HCT116 (cell line): ENCODE measurements around the gene CCDC92B. TPM values are rescaled to one million over a fixed set of nuclear protein-coding genes. Genes with fewer than 3 reads are reported as not detected.

ENCODE experiments used
- ATAC-seq: fragments of 200-7000 bp; cut with Tn5 transposase; 2 replicates; pipeline ENCODE4 v1.9.1; 2020; ENCODE audit warnings: mild to moderate bottlenecking, moderate library complexity
- BruUV-seq: library from RNA; stranded (reverse); fragments of 400-500 nt; replicated peaks from 2 replicates; lab custom pipeline; 2021; lab: Mats Ljungman, UMichigan
- CTCF ChIA-PET: fragments of 300-600 bp; sonication (Branson Sonifier 250); formaldehyde crosslinking; loops from one replicate; lab custom pipeline; 2021; ENCODE audit warnings: antibody characterized with exemption; lab: Charles Lee
- POLR2A ChIA-PET: fragments of 300-600, 350-600 bp; sonication (Branson Sonifier 250); formaldehyde crosslinking; loops from one replicate; lab custom pipeline; 2021; ENCODE audit warnings: antibody characterized with exemption; lab: Charles Lee
- RAD21 ChIA-PET, 2 experiments: fragments of 300-600 bp; sonication (Branson Sonifier 250); formaldehyde crosslinking; loops; one replicate each; lab custom pipeline; 2023; ENCODE audit warnings: low total read pairs in 2 of 2; ENCODE audit not compliant: uncharacterized antibody in 2 of 2, unreplicated experiment in 2 of 2, low non-redundant PET in 1 of 2; lab: Charles Lee
- DNase-seq: peaks from one replicate; pipeline ENCODE4 v3.0.0-alpha.2; 2010; ENCODE audit warnings: low read depth, low spot score
- H2AFZ ChIP-seq: fragments of 200-600 bp; shearing (Covaris generic), sonication (generic); 2 replicates; pipeline ENCODE4 v1.6.1; 2017; ENCODE audit warnings: low read depth, mixed run types, mixed read lengths, antibody characterized with exemption, low read length; ENCODE audit not compliant: poor library complexity, severe bottlenecking
- H3K27ac ChIP-seq: 2 replicates; pipeline ENCODE4 v1.5.1; 2012; ENCODE audit warnings: low read depth, low read length
- H3K27me3 ChIP-seq: fragments of 200-600 bp; sonication (generic); 2 replicates; pipeline ENCODE4 v1.6.1; 2016; ENCODE audit warnings: mixed run types, low read length, mixed read lengths; ENCODE audit not compliant: insufficient read depth
- H3K36me3 ChIP-seq, 2 experiments: fragments of 200-500 bp in 1 of 2; fragments of 200-600 bp in 1 of 2; sonication (Bioruptor generic) in 1 of 2; sonication (generic) in 1 of 2; 2 replicates each; pipeline versions ENCODE4 v1.5.1 to v1.6.1; 2014 to 2016; ENCODE audit warnings: low read length in 2 of 2, inconsistent platforms in 1 of 2, mixed read lengths in 1 of 2, mixed run types in 1 of 2; ENCODE audit not compliant: insufficient read depth in 2 of 2, control insufficient read depth in 1 of 2
- H3K4me1 ChIP-seq, 2 experiments: fragments of 200-600 bp in 1 of 2; sonication (generic) in 1 of 2; 2 replicates each; pipeline versions ENCODE4 v1.5.1 to v1.6.1; 2012 to 2017; ENCODE audit warnings: low read length in 2 of 2, inconsistent platforms in 1 of 2, mild to moderate bottlenecking in 1 of 2, mixed read lengths in 1 of 2, mixed run types in 1 of 2, moderate library complexity in 1 of 2; ENCODE audit not compliant: insufficient read depth in 2 of 2, control insufficient read depth in 1 of 2
- H3K4me2 ChIP-seq: fragments of 200-600 bp; sonication (generic); 2 replicates; pipeline ENCODE4 v1.6.1; 2017; ENCODE audit warnings: mixed run types, low read length, mixed read lengths
- H3K4me3 ChIP-seq, 2 experiments: fragments of 200-600 bp in 1 of 2; sonication (generic) in 1 of 2; replicated peaks in 1 of 2; 2 replicates each; pipeline ENCODE4 v1.5.1; 2011 to 2016; ENCODE audit warnings: low read length in 2 of 2, control low read depth in 1 of 2, low read depth in 1 of 2, mild to moderate bottlenecking in 1 of 2, mixed read lengths in 1 of 2, mixed run types in 1 of 2
- H3K79me2 ChIP-seq: fragments of 200-600 bp; sonication (generic); 2 replicates; pipeline ENCODE4 v1.6.1; 2017; ENCODE audit warnings: mild to moderate bottlenecking, mixed run types, low read length, moderate library complexity, mixed read lengths; ENCODE audit not compliant: insufficient read depth
- H3K9ac ChIP-seq: fragments of 200-600 bp; sonication (generic); 2 replicates; pipeline ENCODE4 v1.6.1; 2016; ENCODE audit warnings: low read length, mixed read lengths
- H3K9me2 ChIP-seq: fragments of 200-600 bp; sonication (generic), shearing (Covaris generic); 2 replicates; pipeline ENCODE4 v1.6.1; 2017; ENCODE audit warnings: mixed run types, mild to moderate bottlenecking, moderate library complexity; ENCODE audit not compliant: insufficient read depth
- H3K9me3 ChIP-seq, 2 experiments: fragments of 200-500 bp in 1 of 2; fragments of 200-600 bp in 1 of 2; sonication (Bioruptor generic) in 1 of 2; sonication (generic) in 1 of 2; 2 replicates each; pipeline ENCODE4 v1.6.1; 2014 to 2017; ENCODE audit warnings: low read length in 2 of 2, mixed read lengths in 2 of 2, inconsistent platforms in 1 of 2, low read depth in 1 of 2, mild to moderate bottlenecking in 1 of 2, mixed run types in 1 of 2, moderate library complexity in 1 of 2; ENCODE audit not compliant: control insufficient read depth in 1 of 2, insufficient read depth in 1 of 2
- H4K20me1 ChIP-seq: fragments of 200-600 bp; sonication (generic), shearing (Covaris generic); 2 replicates; pipeline ENCODE4 v1.6.1; 2017; ENCODE audit warnings: mixed run types, mild to moderate bottlenecking, moderate library complexity; ENCODE audit not compliant: insufficient read depth
- CBX3 ChIP-seq: IDR thresholded peaks from 2 replicates; pipeline ENCODE4 v1.6.1; 2012; ENCODE audit warnings: low read depth
- CEBPB ChIP-seq: IDR thresholded peaks from 2 replicates; pipeline ENCODE4 v1.6.1; 2012; ENCODE audit warnings: low read depth
- CTCF ChIP-seq, 3 experiments: fragments of 200-600 bp in 1 of 3; sonication (generic) in 1 of 3; IDR thresholded peaks in 2 of 3; conservative IDR thresholded peaks in 1 of 3; 2 replicates each; pipeline ENCODE4 v1.5.1; 2012 to 2017; ENCODE audit warnings: low read depth in 2 of 3, low read length in 2 of 3, antibody characterized with exemption in 1 of 3, borderline replicate concordance in 1 of 3, control low read depth in 1 of 3, mild to moderate bottlenecking in 1 of 3, mixed read lengths in 1 of 3, mixed run types in 1 of 3, moderate library complexity in 1 of 3; ENCODE audit not compliant: insufficient read depth in 1 of 3
- ELF1 ChIP-seq: IDR thresholded peaks from 2 replicates; pipeline ENCODE4 v1.6.1; 2012; ENCODE audit warnings: low read depth, borderline replicate concordance
- EZH2 ChIP-seq: fragments of 200-600 bp; sonication (generic); IDR thresholded peaks from 2 replicates; pipeline ENCODE4 v1.6.1; 2017; ENCODE audit warnings: antibody characterized with exemption, mixed run types
- EZH2phosphoT487 ChIP-seq: fragments of 200-600 bp; IDR thresholded peaks from 2 replicates; pipeline ENCODE4 v1.6.1; 2018; ENCODE audit warnings: antibody characterized with exemption, borderline replicate concordance
- FOSL1 ChIP-seq: IDR thresholded peaks from 2 replicates; pipeline ENCODE4 v1.6.1; 2012; ENCODE audit warnings: low read depth
- POLR2A ChIP-seq: IDR thresholded peaks from 2 replicates; pipeline ENCODE4 v1.7.0; 2011; ENCODE audit warnings: borderline replicate concordance; ENCODE audit not compliant: insufficient read depth, insufficient read length; ENCODE audit errors: extremely low read depth
- POLR2AphosphoS5 ChIP-seq: IDR thresholded peaks from 2 replicates; pipeline ENCODE4 v1.6.1; 2011; ENCODE audit warnings: mild to moderate bottlenecking, low read depth, low read length, moderate library complexity
- SIN3A ChIP-seq: IDR thresholded peaks from 2 replicates; pipeline ENCODE4 v1.6.1; 2012; ENCODE audit warnings: low read depth
- SP1 ChIP-seq: IDR thresholded peaks from 2 replicates; pipeline ENCODE4 v1.6.1; 2012; ENCODE audit warnings: low read depth
- SRF ChIP-seq: IDR thresholded peaks from 2 replicates; pipeline ENCODE4 v1.6.1; 2012; ENCODE audit warnings: low read depth
- intact Hi-C: fragments of 100-400 bp; cut with micrococcal nuclease; formaldehyde crosslinking; loops from 2 replicates; pipeline ENCODE4 v1.10.0; 2022
- total RNA-seq: library from RNA; stranded (reverse); gene quantifications from one replicate; pipeline ENCODE4 v1.2.1, GENCODE V29; 2021; ENCODE audit not compliant: unreplicated experiment
- TF ChIP-seq, protein P1 (sequence below): IDR thresholded peaks from 2 replicates; pipeline ENCODE4 v1.6.1; 2012

The CCDC92B gene
- total RNA-seq, 1 experiment from 2014 or later = 0.17 TPM

DNA sequence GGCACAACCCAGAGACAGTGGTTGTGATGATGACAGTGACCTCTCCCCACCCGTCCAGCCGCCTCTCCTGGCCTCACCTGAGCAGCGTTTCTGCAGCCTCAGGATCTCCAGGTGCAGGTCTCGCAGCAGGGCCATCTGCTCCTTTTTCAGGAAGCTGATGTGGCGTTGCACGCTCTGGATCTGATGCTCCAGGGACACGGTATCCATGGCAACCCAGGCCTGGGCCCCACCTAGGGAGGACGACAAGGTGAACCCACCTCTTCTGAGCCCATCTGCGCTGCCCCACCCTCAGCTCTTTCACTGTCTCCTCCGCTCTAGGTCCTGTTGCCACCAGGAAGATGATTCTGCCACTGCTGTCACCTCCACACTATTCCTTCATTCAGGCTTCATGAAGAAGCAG lies 14.5 kb downstream of the CCDC92B start:
- Histone ChIP-seq H3K9me2 (no peaks in the 10 kb centered on the region), H3K4me1 (no peaks in the 10 kb centered on the region), H3K4me2 (no peak overlapping the region), H3K27me3 (no peaks in the 10 kb centered on the region), H3K79me2 (no peaks in the 10 kb centered on the region), H3K36me3 (no peaks in the 10 kb centered on the region), H3K9me3 (no peaks in the 10 kb centered on the region), H3K9ac (no peak overlapping the region), H3K27ac (no peak overlapping the region), H4K20me1 (no peaks in the 10 kb centered on the region), H3K4me3 (no peak overlapping the region), H2AFZ (no peak overlapping the region)
- no TSS peak for BruUV-seq
- TF ChIP-seq CBX3 (no peak), POLR2A (no peak), POLR2AphosphoS5 (no peak), SP1 (no peak), SRF (no peak), SIN3A (no peak), CEBPB (no peak), CTCF (IDR thresholded peaks at IDR 0.05 in 2 of 3, conservative IDR thresholded peaks at IDR 0.05 in 1 of 3; ENCODE audit: borderline replicate concordance in 1 of 3, insufficient read depth in 1 of 3, low read depth in 2 of 3, low read length in 2 of 3) (no peak), ELF1 (no peak), EZH2 (no peak), FOSL1 (no peak), EZH2phosphoT487 (no peak)
- TF ChIP-seq, protein P1, sequence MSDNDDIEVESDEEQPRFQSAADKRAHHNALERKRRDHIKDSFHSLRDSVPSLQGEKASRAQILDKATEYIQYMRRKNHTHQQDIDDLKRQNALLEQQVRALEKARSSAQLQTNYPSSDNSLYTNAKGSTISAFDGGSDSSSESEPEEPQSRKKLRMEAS = no peak
- DNase-seq (no peak), ATAC-seq (no peak)
- ChIA-PET CTCF (interaction anchor here (1.1 kb wide), 1 partner anchor 52 kb away, joined by 3 read pairs; no protein-coding TSS in a partner anchor), POLR2A (interaction anchor here (0.5 to 0.8 kb wide), 2 partner anchors 11 to 18 kb away, joined by 3 read pairs; no protein-coding TSS in a partner anchor), RAD21 (no interaction called here)
- intact Hi-C loops = no loop called here
